Epithelial cell of esophagus (primary cell): Measurements from ENCODE around the gene HEXD.

Source experiments
- DNase-seq: peaks from one replicate; pipeline ENCODE4 v3.0.0; 2010; ENCODE audit warnings: low read depth
- H3K4me3 ChIP-seq: 2 replicates; pipeline ENCODE4 v1.5.1; 2011; ENCODE audit warnings: mild to moderate bottlenecking, low read length, control low read depth
- CTCF ChIP-seq: IDR thresholded peaks from 2 replicates; pipeline ENCODE4 v1.5.1; 2011; ENCODE audit warnings: low read depth, mild to moderate bottlenecking, low read length, control low read depth, inconsistent platforms; ENCODE audit not compliant: insufficient read depth; ENCODE audit errors: missing control alignments

The HEXD gene

GRCh38 chr17:82464567-82464929 lies 46.4 kb downstream of the HEXD start:
- no peak for DNase-seq
- no peak for TF ChIP-seq CTCF
- H3K4me3 ChIP-seq: no peak overlapping the region

DNA sequence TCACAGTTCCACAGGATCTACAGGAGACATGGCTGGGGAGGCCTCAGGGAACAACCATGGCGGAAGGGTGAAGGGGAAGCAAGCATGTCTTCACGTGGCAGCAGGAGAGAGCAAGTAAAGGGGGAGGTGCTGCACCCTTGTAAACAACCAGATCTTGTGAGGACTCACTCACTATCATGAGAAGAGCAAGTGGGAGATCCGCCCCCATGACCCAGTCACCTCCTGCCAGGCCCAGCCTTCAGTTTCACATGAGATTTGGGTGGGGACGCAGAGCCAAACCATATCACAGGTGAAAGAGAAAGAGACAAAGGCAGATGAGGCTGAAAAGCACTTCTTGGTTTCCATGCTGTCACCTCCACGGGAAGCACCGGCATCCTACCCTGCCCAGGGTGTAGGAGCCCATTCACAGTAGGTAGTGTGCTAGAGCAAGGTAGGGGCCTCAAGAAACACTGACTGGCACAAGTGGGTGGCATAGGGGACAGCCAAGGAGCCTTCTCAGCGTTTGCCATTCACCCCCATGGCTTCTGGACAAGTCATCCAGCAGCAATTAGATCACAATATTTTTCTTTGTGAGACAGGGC lies 47.0 kb downstream of the HEXD start:
- DNase-seq: no peak
- TF ChIP-seq CTCF: no peak

DNA sequence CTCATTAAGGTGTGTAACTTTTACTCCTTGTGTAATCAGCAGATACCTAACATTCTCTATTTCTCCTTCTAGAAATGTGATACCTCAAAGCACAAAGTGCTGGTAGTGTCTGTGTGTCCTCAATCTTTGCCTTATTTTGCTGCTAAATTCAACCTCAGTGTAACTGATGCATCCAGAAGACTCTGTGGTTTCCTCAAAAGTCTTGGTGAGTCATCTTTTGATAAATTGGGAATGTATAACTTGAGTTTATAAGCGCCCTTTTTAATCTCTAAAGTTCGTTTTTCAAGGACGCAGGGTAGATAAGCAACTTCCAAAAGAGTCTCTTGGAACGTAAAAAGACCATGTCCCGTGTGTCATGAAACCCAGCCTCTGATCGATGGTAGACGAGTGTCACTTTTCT lies 50.5 kb downstream of the HEXD start:
- no peak for DNase-seq
- TF ChIP-seq CTCF: no peak
- H3K4me3 ChIP-seq: no peak overlapping the region

More for the DNA sequence above, 47.0 kb downstream of the HEXD start:
- H3K4me3 ChIP-seq: no peak overlapping the region

DNA sequence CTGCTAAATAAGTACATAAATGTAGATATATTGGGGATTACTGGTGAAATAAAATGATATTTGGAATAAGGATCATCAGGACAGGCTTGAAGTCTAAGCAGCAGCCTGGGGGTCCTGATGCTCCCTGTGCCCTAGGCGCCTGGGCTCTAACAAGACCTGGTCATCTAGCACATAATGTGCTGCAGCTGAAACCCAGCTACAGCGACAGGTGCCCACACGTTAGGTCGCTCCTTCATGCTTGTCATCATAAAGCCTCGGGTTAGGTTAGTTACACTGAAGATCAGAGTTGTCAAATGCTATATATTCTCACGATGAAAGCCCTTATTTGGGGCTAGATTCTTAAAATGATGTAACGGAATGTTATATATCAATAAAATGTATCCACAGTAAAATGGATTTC lies 51.9 kb downstream of the HEXD start:
- H3K4me3 ChIP-seq: no peak overlapping the region
- no peak for DNase-seq
- TF ChIP-seq CTCF: no peak

GRCh38 chr17:82474223-82475010 lies 56.3 kb downstream of the HEXD start:
- no peak for DNase-seq
- H3K4me3 ChIP-seq: no peak overlapping the region
- TF ChIP-seq CTCF: no peak

- no peak for DNase-seq
- no peak overlapping the region for H3K4me3 ChIP-seq
- TF ChIP-seq CTCF: no peak
These were observed 57.3 kb downstream of the HEXD start for GRCh38 chr17:82475458-82475857.

DNA sequence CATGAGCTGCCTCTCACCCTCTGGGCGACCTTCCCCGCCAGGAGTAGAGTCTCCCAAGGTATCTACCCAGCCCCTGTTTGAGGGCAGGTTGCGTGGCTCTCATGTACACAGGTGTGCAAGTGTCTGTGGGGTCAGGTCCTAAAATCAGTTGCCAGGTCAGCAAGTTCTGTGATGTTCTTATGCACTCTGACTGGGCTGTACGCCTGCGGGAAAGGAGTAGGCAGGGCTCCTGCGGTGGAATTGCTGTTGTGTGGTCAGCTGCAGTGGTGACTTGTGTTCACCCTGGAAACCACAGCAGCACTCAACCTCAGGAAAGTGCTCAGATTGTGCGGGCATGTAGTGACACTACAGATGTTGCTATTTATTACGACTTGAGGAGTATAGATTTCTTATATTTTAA lies 59.8 kb downstream of the HEXD start:
- H3K4me3 ChIP-seq: no peak overlapping the region
- DNase-seq: no peak
- TF ChIP-seq CTCF: no peak
